Endothelial cell of umbilical vein (primary cell): ENCODE results near the gene TRAPPC10.
"Not testable (repeated sequence)": the region's sequence is repeated elsewhere in the genome, so short reads cannot be mapped to it uniquely, and the experiment has no call there.

ENCODE experiments used
- MAX ChIP-seq: IDR thresholded peaks from 2 replicates; pipeline ENCODE4 v1.6.1; 2011; ENCODE audit not compliant: insufficient read depth, insufficient read length
- POLR2A ChIP-seq: IDR thresholded peaks from 2 replicates; pipeline ENCODE4 v1.6.1; 2012; ENCODE audit warnings: low read depth, mild to moderate bottlenecking, control low read depth, low read length

GRCh38 chr21:44098507-44098906 lies 86.4 kb downstream of the TRAPPC10 start:
- TF ChIP-seq MAX, POLR2A: not testable (repeated sequence)
